Stomach smooth muscle (tissue), 2 donors: ENCODE measurements around the gene TRIP13.

Source experiments
- H3K27ac ChIP-seq: one replicate; pipeline ENCODE4 v1.7.0; 2013; ENCODE audit warnings: mild to moderate bottlenecking, low read length, inconsistent platforms
- H3K27me3 ChIP-seq, 2 donors: one replicate each; pipeline ENCODE4 v1.7.0; 2013; ENCODE audit warnings: low read length in 2 of 2; ENCODE audit not compliant: insufficient read depth in 2 of 2, control insufficient read depth in 1 of 2
- H3K36me3 ChIP-seq, 2 donors: one replicate each; pipeline ENCODE4 v1.7.0; 2013; ENCODE audit warnings: low read length in 2 of 2; ENCODE audit not compliant: control insufficient read depth in 2 of 2, insufficient read depth in 2 of 2
- H3K4me1 ChIP-seq: one replicate; pipeline ENCODE4 v1.7.0; 2013; ENCODE audit warnings: low read length; ENCODE audit not compliant: control insufficient read depth, insufficient read depth
- H3K4me3 ChIP-seq, 2 donors: one replicate each; pipeline ENCODE4 v1.7.0; 2013; ENCODE audit warnings: low read length in 2 of 2
- H3K9ac ChIP-seq, 2 donors: one replicate each; pipeline ENCODE4 v1.7.0; 2013; ENCODE audit warnings: low read length in 2 of 2, mild to moderate bottlenecking in 1 of 2
- H3K9me3 ChIP-seq, 2 donors: one replicate each; pipeline ENCODE4 v1.7.0; 2013; ENCODE audit warnings: low read length in 2 of 2; ENCODE audit not compliant: control insufficient read depth in 2 of 2
- donor health status: healthy.
- donor health status: Pancreatic carcinoma.

Gene TRIP13

GRCh38 chr5:949815-950560 is 57.3 kb downstream of the TRIP13 start:
- Histone ChIP-seq H3K4me1 (peaks cover 18% of the 10 kb centered on the region), H3K36me3 (no peaks in the 10 kb centered on the region), H3K9ac (no peak overlapping the region), H3K9me3 (peaks cover 0 to 4% of the 10 kb centered on the region in 2 donors), H3K27ac (no peak overlapping the region), H3K27me3 (peaks cover 6 to 7% of the 10 kb centered on the region in 2 donors), H3K4me3 (no peak overlapping the region)

GRCh38 chr5:951940-952596 is 59.4 kb downstream of the TRIP13 start:
- Histone ChIP-seq H3K9me3 (peaks cover 0 to 4% of the 10 kb centered on the region in 2 donors), H3K9ac (no peak overlapping the region), H3K36me3 (no peaks in the 10 kb centered on the region), H3K27me3 (peaks cover 4 to 5% of the 10 kb centered on the region in 2 donors), H3K4me3 (no peak overlapping the region), H3K4me1 (peaks cover 15% of the 10 kb centered on the region), H3K27ac (no peak overlapping the region)

GRCh38 chr5:952597-953271 is 60.0 kb downstream of the TRIP13 start:
- Histone ChIP-seq H3K4me3 (no peak overlapping the region), H3K27me3 (peaks cover 3 to 4% of the 10 kb centered on the region in 2 donors)

GRCh38 chr5:953535-954449 is 61.1 kb downstream of the TRIP13 start:
- peaks cover 3 to 4% of the 10 kb centered on the region in 2 donors for H3K27me3 ChIP-seq
- H3K4me3 ChIP-seq: no peak overlapping the region
- H3K9me3 ChIP-seq: peaks cover 0 to 4% of the 10 kb centered on the region in 2 donors
- peaks cover 26% of the 10 kb centered on the region for H3K4me1 ChIP-seq
- no peak overlapping the region for H3K9ac ChIP-seq
- H3K36me3 ChIP-seq: no peaks in the 10 kb centered on the region
- H3K27ac ChIP-seq: no peak overlapping the region

More at GRCh38 chr5:952597-953271, 60.0 kb downstream of the TRIP13 start:
- Histone ChIP-seq H3K4me1 (peaks cover 21% of the 10 kb centered on the region), H3K9ac (no peak overlapping the region), H3K27ac (no peak overlapping the region), H3K36me3 (no peaks in the 10 kb centered on the region), H3K9me3 (peaks cover 0 to 4% of the 10 kb centered on the region in 2 donors)

- no peaks in the 10 kb centered on the region for H3K9me3 ChIP-seq
- H3K4me3 ChIP-seq: peak overlapping the region in 1 of 2 donors; percentile 44
- no peak overlapping the region for H3K9ac ChIP-seq
- H3K27ac ChIP-seq: no peak overlapping the region
- H3K27me3 ChIP-seq: peaks cover 0 to 4% of the 10 kb centered on the region in 2 donors
- H3K36me3 ChIP-seq: no peaks in the 10 kb centered on the region
- H3K4me1 ChIP-seq: peaks cover 26% of the 10 kb centered on the region
These were observed 63.4 kb downstream of the TRIP13 start for GRCh38 chr5:955886-956761.

- no peaks in the 10 kb centered on the region for H3K36me3 ChIP-seq
- peak overlapping the region in 1 of 2 donors; percentile 44 for H3K4me3 ChIP-seq
- H3K27me3 ChIP-seq: peaks cover 0 to 2% of the 10 kb centered on the region in 2 donors
- no peak overlapping the region for H3K27ac ChIP-seq
- no peaks in the 10 kb centered on the region for H3K9me3 ChIP-seq
- H3K4me1 ChIP-seq: peaks cover 26% of the 10 kb centered on the region
- H3K9ac ChIP-seq: no peak overlapping the region
These were observed 64.5 kb downstream of the TRIP13 start for GRCh38 chr5:956941-957747.

GRCh38 chr5:957748-958485 is 65.2 kb downstream of the TRIP13 start:
- Histone ChIP-seq H3K27me3 (no peaks in the 10 kb centered on the region), H3K9ac (no peak overlapping the region), H3K36me3 (no peaks in the 10 kb centered on the region), H3K4me3 (no peak overlapping the region), H3K4me1 (peaks cover 26% of the 10 kb centered on the region), H3K9me3 (no peaks in the 10 kb centered on the region), H3K27ac (no peak overlapping the region)

GRCh38 chr5:958701-959571 is 66.3 kb downstream of the TRIP13 start:
- Histone ChIP-seq H3K36me3 (no peaks in the 10 kb centered on the region), H3K27ac (no peak overlapping the region), H3K4me1 (peaks cover 31% of the 10 kb centered on the region)

More at GRCh38 chr5:958701-959571, 66.3 kb downstream of the TRIP13 start:
- Histone ChIP-seq H3K9ac (no peak overlapping the region), H3K27me3 (no peaks in the 10 kb centered on the region), H3K9me3 (no peaks in the 10 kb centered on the region), H3K4me3 (peak overlapping the region in 1 of 2 donors; percentile 8)
